Trophoblast cell (in vitro differentiated cells and primary cell): ENCODE data around the gene GART.

ENCODE experiments used
- DNase-seq, 2 donors: peaks; one replicate each; pipeline ENCODE4 v3.0.0-alpha.2; 2016
- H2AFZ ChIP-seq: 2 replicates; pipeline ENCODE4 v1.6.1; 2013; ENCODE audit warnings: low read length, moderate library complexity, mild to moderate bottlenecking; ENCODE audit not compliant: insufficient read depth, poor library complexity
- H2AK5ac ChIP-seq: 2 replicates; pipeline ENCODE4 v1.6.1; 2013; ENCODE audit warnings: mild to moderate bottlenecking, low read length
- H2BK120ac ChIP-seq: 2 replicates; pipeline ENCODE4 v1.6.1; 2013; ENCODE audit warnings: low read length, mild to moderate bottlenecking, moderate library complexity; ENCODE audit not compliant: insufficient read depth, poor library complexity
- H2BK12ac ChIP-seq: 2 replicates; pipeline ENCODE4 v1.6.1; 2013; ENCODE audit warnings: mild to moderate bottlenecking, low read length, moderate library complexity
- H2BK5ac ChIP-seq: 2 replicates; pipeline ENCODE4 v1.6.1; 2013; ENCODE audit warnings: low read length, low read depth, moderate library complexity, mild to moderate bottlenecking; ENCODE audit not compliant: poor library complexity
- H3K14ac ChIP-seq: 2 replicates; pipeline ENCODE4 v1.6.1; 2013; ENCODE audit warnings: mild to moderate bottlenecking, low read length
- H3K18ac ChIP-seq: 2 replicates; pipeline ENCODE4 v1.6.1; 2013; ENCODE audit warnings: mild to moderate bottlenecking, low read length
- H3K23ac ChIP-seq: 2 replicates; pipeline ENCODE4 v1.6.1; 2013; ENCODE audit warnings: low read length
- H3K27ac ChIP-seq: 2 replicates; pipeline ENCODE4 v1.5.1; 2013; ENCODE audit warnings: low read depth, mild to moderate bottlenecking, inconsistent platforms, low read length, moderate library complexity
- H3K27me3 ChIP-seq: 2 replicates; pipeline ENCODE4 v1.6.1; 2013; ENCODE audit warnings: inconsistent platforms, mild to moderate bottlenecking, low read length, moderate library complexity; ENCODE audit not compliant: insufficient read depth
- H3K36me3 ChIP-seq, 2 experiments: 1 replicate in 1 of 2; 2 replicates in 1 of 2; pipeline ENCODE4 v1.6.1; 2013; ENCODE audit warnings: low read length in 2 of 2, mild to moderate bottlenecking in 2 of 2, moderate library complexity in 1 of 2; ENCODE audit not compliant: insufficient read depth in 2 of 2, control insufficient read depth in 1 of 2
- H3K4ac ChIP-seq: 2 replicates; pipeline ENCODE4 v1.6.1; 2013; ENCODE audit warnings: low read depth, mild to moderate bottlenecking, low read length, moderate library complexity
- H3K4me1 ChIP-seq, 2 experiments: 1 replicate in 1 of 2; 2 replicates in 1 of 2; pipeline ENCODE4 v1.6.1; 2013; ENCODE audit warnings: low read length in 2 of 2, mild to moderate bottlenecking in 2 of 2, moderate library complexity in 1 of 2; ENCODE audit not compliant: insufficient read depth in 2 of 2, control insufficient read depth in 1 of 2
- H3K4me2 ChIP-seq: 2 replicates; pipeline ENCODE4 v1.6.1; 2013; ENCODE audit warnings: inconsistent platforms, mild to moderate bottlenecking, low read length, moderate library complexity
- H3K4me3 ChIP-seq: 2 replicates; pipeline ENCODE4 v1.5.1; 2013; ENCODE audit warnings: mild to moderate bottlenecking, low read depth, low read length, inconsistent platforms
- H3K79me1 ChIP-seq: one replicate; pipeline ENCODE4 v1.6.1; 2013; ENCODE audit warnings: low read length
- H3K79me2 ChIP-seq: 2 replicates; pipeline ENCODE4 v1.6.1; 2013; ENCODE audit warnings: low read length, mild to moderate bottlenecking; ENCODE audit not compliant: control insufficient read depth, insufficient read depth, poor library complexity
- H3K9ac ChIP-seq: 2 replicates; pipeline ENCODE4 v1.6.1; 2013; ENCODE audit warnings: mild to moderate bottlenecking, low read length
- H3K9me3 ChIP-seq: 2 replicates; pipeline ENCODE4 v1.6.1; 2013; ENCODE audit warnings: low read depth, mild to moderate bottlenecking, control low read depth, inconsistent platforms, low read length; ENCODE audit not compliant: insufficient read depth
- H4K12ac ChIP-seq: 2 replicates; pipeline ENCODE4 v1.6.1; 2013; ENCODE audit warnings: low read depth, mild to moderate bottlenecking, low read length, moderate library complexity
- H4K8ac ChIP-seq: 2 replicates; pipeline ENCODE4 v1.6.1; 2013; ENCODE audit warnings: low read depth, mild to moderate bottlenecking, low read length, moderate library complexity
- H4K91ac ChIP-seq: one replicate; pipeline ENCODE4 v1.6.1; 2013; ENCODE audit warnings: low read depth, mild to moderate bottlenecking, low read length, moderate library complexity
- WGBS: extraction: QIAGEN DNeasy Blood & Tissue Kit; methylation state at CpG from one replicate; pipeline ENCODE4 v1.1.7; 2013; ENCODE audit warnings: missing lambda C conversion rate; ENCODE audit not compliant: insufficient read length, insufficient coverage; ENCODE audit errors: extremely low coverage; 5-methylcytosine and 5-hydroxymethylcytosine counted together

GART gene

GRCh38 chr21:33544451-33545195 is 2.7 kb upstream of the GART start:
- Histone ChIP-seq H2AFZ (no peak overlapping the region), H3K79me1 (peaks cover 10% of the 10 kb centered on the region), H3K27me3 (no peaks in the 10 kb centered on the region), H3K9me3 (no peaks in the 10 kb centered on the region), H4K91ac (no peak overlapping the region), H3K14ac (no peak overlapping the region), H3K9ac (no peak overlapping the region), H2AK5ac (no peak overlapping the region), H2BK120ac (no peak overlapping the region), H4K12ac (no peak overlapping the region), H3K4me3 (no peak overlapping the region), H3K4me2 (peak overlapping the region; percentile 67), H2BK5ac (no peak overlapping the region), H3K79me2 (peaks cover 8% of the 10 kb centered on the region), H3K36me3 (peaks cover 6 to 8% of the 10 kb centered on the region in 2 experiments), H3K18ac (no peak overlapping the region), H3K4me1 (peaks cover 0 to 4% of the 10 kb centered on the region in 2 experiments), H4K8ac (no peak overlapping the region), H2BK12ac (no peak overlapping the region), H3K27ac (no peak overlapping the region), H3K23ac (no peak overlapping the region), H3K4ac (peak overlapping the region; percentile 73)
- WGBS = no CpG with 5 or more reads among the region's 8 CpGs
- DNase-seq = no peak

GRCh38 chr21:33543505-33544129 is 1.7 kb upstream of the GART start:
- Histone ChIP-seq H2AK5ac (no peak overlapping the region), H3K36me3 (peaks cover 2 to 5% of the 10 kb centered on the region in 2 experiments), H4K12ac (peak overlapping the region; percentile 78), H3K79me2 (peaks cover 8% of the 10 kb centered on the region), H3K4me3 (peak overlapping the region; percentile 89), H2AFZ (peak overlapping the region; percentile 20), H2BK5ac (peak overlapping the region; percentile 93), H3K4me2 (peak overlapping the region; percentile 67), H3K4ac (peak overlapping the region; percentile 80), H3K79me1 (peaks cover 10% of the 10 kb centered on the region), H3K18ac (peak overlapping the region; percentile 69), H3K4me1 (peaks cover 0 to 4% of the 10 kb centered on the region in 2 experiments), H3K9ac (peak overlapping the region; percentile 100), H3K14ac (peak overlapping the region; percentile 64), H2BK12ac (no peak overlapping the region), H4K8ac (peak overlapping the region; percentile 90), H3K23ac (no peak overlapping the region), H3K27ac (peak overlapping the region; percentile 96), H3K9me3 (no peaks in the 10 kb centered on the region), H2BK120ac (peak overlapping the region; percentile 70), H3K27me3 (no peaks in the 10 kb centered on the region), H4K91ac (peak overlapping the region; percentile 82)
- no CpG with 5 or more reads among the region's 26 CpGs for WGBS
- peak; percentile 33 to 57 for DNase-seq

- H3K4ac ChIP-seq = peak within 1 kb of the TSS; percentile 80
- H3K23ac ChIP-seq = no peak within 1 kb of the TSS
- peak within 1 kb of the TSS; percentile 62 for H2AFZ ChIP-seq
- H3K79me1 ChIP-seq = peaks cover 10% of the 10 kb centered on the region
- DNase-seq = peak; percentile 99
- H3K36me3 ChIP-seq = peaks cover 4 to 8% of the 10 kb centered on the region in 2 experiments
- H3K14ac ChIP-seq = peak within 1 kb of the TSS; percentile 96
- peak within 1 kb of the TSS; percentile 96 for H4K8ac ChIP-seq
- no peaks in the 10 kb centered on the region for H3K9me3 ChIP-seq
- WGBS = no CpG with 5 or more reads among the region's 57 CpGs
- H3K4me2 ChIP-seq = peak within 1 kb of the TSS; percentile 95
- peak within 1 kb of the TSS; percentile 83 for H4K91ac ChIP-seq
- peak within 1 kb of the TSS; percentile 27 for H2AK5ac ChIP-seq
- H4K12ac ChIP-seq = peak within 1 kb of the TSS; percentile 78
- H3K4me3 ChIP-seq = peak within 1 kb of the TSS; percentile 89
- H3K9ac ChIP-seq = peak within 1 kb of the TSS; percentile 100
- H2BK120ac ChIP-seq = peak within 1 kb of the TSS; percentile 71
- H2BK5ac ChIP-seq = peak within 1 kb of the TSS; percentile 93
- H3K4me1 ChIP-seq = peaks cover 0 to 4% of the 10 kb centered on the region in 2 experiments
- H2BK12ac ChIP-seq = no peak within 1 kb of the TSS
- peak within 1 kb of the TSS; percentile 69 for H3K18ac ChIP-seq
- H3K27me3 ChIP-seq = no peaks in the 10 kb centered on the region
- peaks cover 8% of the 10 kb centered on the region for H3K79me2 ChIP-seq
- peak within 1 kb of the TSS; percentile 98 for H3K27ac ChIP-seq
Measured at GRCh38 chr21:33542640-33543504, 955 bp upstream of the GART start, which contains the start of gene SON. TSS of gene SON (plus strand) at chr21:33543038. CDS start at chr21:33543093, 55 bp downstream.

GRCh38 chr21:33541105-33541711 is 709 bp downstream of the GART start:
- Histone ChIP-seq H4K8ac (peak overlapping the region; percentile 3), H3K4me1 (peaks cover 0 to 4% of the 10 kb centered on the region in 2 experiments), H3K27me3 (no peaks in the 10 kb centered on the region), H2BK120ac (no peak overlapping the region), H4K12ac (peak overlapping the region; percentile 23), H3K79me1 (peaks cover 10% of the 10 kb centered on the region), H3K4me3 (peak overlapping the region; percentile 64), H2AK5ac (no peak overlapping the region), H3K14ac (no peak overlapping the region), H3K36me3 (peaks cover 5 to 6% of the 10 kb centered on the region in 2 experiments), H3K4ac (peak overlapping the region; percentile 26), H3K18ac (no peak overlapping the region), H2BK5ac (no peak overlapping the region), H3K9ac (peak overlapping the region; percentile 57), H2AFZ (no peak overlapping the region), H3K9me3 (no peaks in the 10 kb centered on the region), H2BK12ac (no peak overlapping the region), H3K27ac (peak overlapping the region; percentile 16), H4K91ac (no peak overlapping the region), H3K79me2 (peaks cover 8% of the 10 kb centered on the region), H3K23ac (no peak overlapping the region), H3K4me2 (peak overlapping the region; percentile 95)
- peak in 1 of 2 donors; percentile 19 for DNase-seq
- WGBS = no CpG with 5 or more reads among the region's 19 CpGs
